Activated naive CD8-positive, alpha-beta T cell treated with anti-CD3 and anti-CD28 coated beads, Interleukin-2, amount 10 ng/mL, durations not matched to agents 7 days and 5 days (primary cell): ENCODE results near the gene MYO1A. TPM values are rescaled to one million over a fixed set of nuclear protein-coding genes. Genes with fewer than 3 reads are reported as not detected.

ENCODE experiments used
- ATAC-seq: fragments of 150-1000 bp; cut with Tn5 transposase; one replicate; pipeline ENCODE4 v1.10.0; 2021; ENCODE audit warnings: low read depth, moderate library complexity
- POLR2A ChIA-PET: fragments of 350-600 bp; sonication (Branson Sonifier 250); formaldehyde crosslinking; loops from one replicate; lab custom pipeline; 2021; ENCODE audit warnings: antibody characterized with exemption; lab: Charles Lee
- DNase-seq: peaks from one replicate; pipeline ENCODE4 v3.0.0; 2021
- H3K27ac Mint-ChIP-seq: one replicate; pipeline ENCODE4 v1.8.0; 2022; ENCODE audit warnings: mild to moderate bottlenecking, mixed read lengths
- H3K27me3 Mint-ChIP-seq: one replicate; pipeline ENCODE4 v1.8.0; 2022; ENCODE audit warnings: mild to moderate bottlenecking, moderate library complexity, mixed read lengths
- H3K36me3 Mint-ChIP-seq: one replicate; pipeline ENCODE4 v1.8.0; 2021; ENCODE audit warnings: mild to moderate bottlenecking, mixed read lengths
- H3K4me1 Mint-ChIP-seq: one replicate; pipeline ENCODE4 v1.8.0; 2021; ENCODE audit warnings: mixed read lengths
- H3K4me3 Mint-ChIP-seq: one replicate; pipeline ENCODE4 v1.8.0; 2022; ENCODE audit warnings: mild to moderate bottlenecking, moderate library complexity, mixed read lengths
- H3K9me3 Mint-ChIP-seq: one replicate; pipeline ENCODE4 v1.8.0; 2021; ENCODE audit warnings: mixed read lengths
- total RNA-seq, 2 experiments: library from RNA; stranded (reverse); gene quantifications; one replicate each; pipeline ENCODE4 v1.2.3, GENCODE V29; 2021

The MYO1A gene
- 1 to 10 TPM; 1.2 to 2.1 TPM for total RNA-seq

GRCh38 chr12:57049890-57050289, at the start of gene MYO1A:
Gene MYO1A, minus strand, starts transcription at chr12:57050129. Its CDS starts 1,806 bp downstream, at chr12:57048323.
- POLR2A ChIA-PET = interaction anchor here (0.6 kb wide), 1 partner anchor 352 kb away, joined by 7 read pairs; no protein-coding TSS in a partner anchor
- peaks cover 45% of the 10 kb centered on the region for H3K4me1 Mint-ChIP-seq
- peaks cover 3% of the 10 kb centered on the region for H3K9me3 Mint-ChIP-seq
- no peak for DNase-seq
- ATAC-seq = no peak
- no peaks in the 10 kb centered on the region for H3K27me3 Mint-ChIP-seq
- H3K36me3 Mint-ChIP-seq = peaks cover 17% of the 10 kb centered on the region
- H3K27ac Mint-ChIP-seq = no peak within 1 kb of the TSS
- no peak within 1 kb of the TSS for H3K4me3 Mint-ChIP-seq

GRCh38 chr12:57099047-57099714, 49.3 kb upstream of the MYO1A start:
- H3K4me1 Mint-ChIP-seq = peaks cover 42% of the 10 kb centered on the region
- no peak overlapping the region for H3K4me3 Mint-ChIP-seq
- peak overlapping the region; percentile 44 for H3K27ac Mint-ChIP-seq
- no peaks in the 10 kb centered on the region for H3K27me3 Mint-ChIP-seq
- POLR2A ChIA-PET = interaction anchor here (1.9 to 16.0 kb wide), 3 partner anchors 8 to 24 kb away, joined by 5 to 225 read pairs (median 35); partner anchors contain the start of genes NEMP1 and STAT6
- ATAC-seq = no peak
- no peak for DNase-seq
- no peaks in the 10 kb centered on the region for H3K9me3 Mint-ChIP-seq
- H3K36me3 Mint-ChIP-seq = peaks cover 38% of the 10 kb centered on the region

GRCh38 chr12:57098546-57098945, 48.6 kb upstream of the MYO1A start:
- DNase-seq (no peak), ATAC-seq (no peak)
- no peaks in the 10 kb centered on the region for H3K27me3 Mint-ChIP-seq
- H3K27ac Mint-ChIP-seq = peak overlapping the region; percentile 44
- peaks cover 39% of the 10 kb centered on the region for H3K4me1 Mint-ChIP-seq
- H3K9me3 Mint-ChIP-seq = no peaks in the 10 kb centered on the region
- H3K36me3 Mint-ChIP-seq = peaks cover 40% of the 10 kb centered on the region
- POLR2A ChIA-PET = interaction anchor here (1.7 to 16.0 kb wide), 3 partner anchors 9 to 24 kb away, joined by 6 to 225 read pairs (median 35); partner anchors contain the start of genes NAB2, NEMP1 and STAT6
- no peak overlapping the region for H3K4me3 Mint-ChIP-seq

- POLR2A ChIA-PET = interaction anchor here (1.1 to 16.0 kb wide), 4 partner anchors 8 to 23 kb away, joined by 3 to 225 read pairs (median 20); partner anchors contain the start of genes NAB2, NEMP1 and STAT6
- Mint-ChIP-seq H3K4me1 (peaks cover 42% of the 10 kb centered on the region), H3K27me3 (no peaks in the 10 kb centered on the region), H3K9me3 (no peaks in the 10 kb centered on the region), H3K4me3 (no peak overlapping the region), H3K27ac (peak overlapping the region; percentile 38), H3K36me3 (peaks cover 40% of the 10 kb centered on the region)
- DNase-seq = no peak
- ATAC-seq = no peak
These were observed 47.6 kb upstream of the MYO1A start for GRCh38 chr12:57097554-57097835.

GRCh38 chr12:57096748-57097553, 47.0 kb upstream of the MYO1A start:
- Mint-ChIP-seq H3K4me1 (peaks cover 40% of the 10 kb centered on the region), H3K27me3 (no peaks in the 10 kb centered on the region), H3K9me3 (no peaks in the 10 kb centered on the region), H3K27ac (peak overlapping the region; percentile 38), H3K4me3 (no peak overlapping the region), H3K36me3 (peaks cover 37% of the 10 kb centered on the region)
- ATAC-seq = no peak
- POLR2A ChIA-PET = interaction anchor here (1.1 to 16.0 kb wide), 4 partner anchors 8 to 22 kb away, joined by 3 to 225 read pairs (median 20); partner anchors contain the start of genes NAB2, NEMP1 and STAT6
- DNase-seq = no peak

GRCh38 chr12:57096099-57096572, 46.2 kb upstream of the MYO1A start:
- no peaks in the 10 kb centered on the region for H3K27me3 Mint-ChIP-seq
- POLR2A ChIA-PET = interaction anchor here (1.3 to 16.0 kb wide), 4 partner anchors 8 to 21 kb away, joined by 3 to 225 read pairs (median 20); partner anchors contain the start of genes NEMP1 and STAT6
- H3K27ac Mint-ChIP-seq = peak overlapping the region; percentile 65
- DNase-seq (no peak), ATAC-seq (no peak)
- peaks cover 43% of the 10 kb centered on the region for H3K4me1 Mint-ChIP-seq
- no peak overlapping the region for H3K4me3 Mint-ChIP-seq
- H3K36me3 Mint-ChIP-seq = peaks cover 37% of the 10 kb centered on the region
- no peaks in the 10 kb centered on the region for H3K9me3 Mint-ChIP-seq

GRCh38 chr12:57095440-57095839, 45.5 kb upstream of the MYO1A start:
- Mint-ChIP-seq H3K27me3 (no peaks in the 10 kb centered on the region), H3K36me3 (peaks cover 39% of the 10 kb centered on the region), H3K4me1 (peaks cover 49% of the 10 kb centered on the region), H3K4me3 (no peak overlapping the region), H3K27ac (peak overlapping the region; percentile 95), H3K9me3 (no peaks in the 10 kb centered on the region)
- ATAC-seq = no peak
- POLR2A ChIA-PET = interaction anchor here (1.3 to 16.0 kb wide), 4 partner anchors 8 to 21 kb away, joined by 3 to 225 read pairs (median 20); partner anchors contain the start of genes NEMP1 and STAT6
- no peak for DNase-seq

- Mint-ChIP-seq H3K36me3 (peaks cover 32% of the 10 kb centered on the region), H3K9me3 (no peaks in the 10 kb centered on the region), H3K27ac (peak overlapping the region; percentile 95), H3K27me3 (no peaks in the 10 kb centered on the region), H3K4me3 (peak overlapping the region; percentile 16), H3K4me1 (peaks cover 52% of the 10 kb centered on the region)
- no peak for ATAC-seq
- POLR2A ChIA-PET = interaction anchor here (1.2 to 16.0 kb wide), 9 partner anchors 9 to 28 kb away, joined by 3 to 225 read pairs (median 5); partner anchors contain the start of genes NEMP1 and STAT6
- no peak for DNase-seq
These were observed 44.6 kb upstream of the MYO1A start for GRCh38 chr12:57094208-57095160.

GRCh38 chr12:57093415-57094207, 43.7 kb upstream of the MYO1A start:
- Mint-ChIP-seq H3K27ac (peak overlapping the region; percentile 95), H3K9me3 (no peaks in the 10 kb centered on the region), H3K4me3 (peak overlapping the region; percentile 83), H3K27me3 (no peaks in the 10 kb centered on the region), H3K36me3 (peaks cover 25% of the 10 kb centered on the region), H3K4me1 (peaks cover 44% of the 10 kb centered on the region)
- ATAC-seq = peak; percentile 50
- DNase-seq = peak; percentile 76
- POLR2A ChIA-PET = interaction anchor here (0.6 to 16.0 kb wide), 8 partner anchors 10 to 342 kb away, joined by 3 to 225 read pairs (median 4); partner anchors contain the start of genes NEMP1 and STAT6

GRCh38 chr12:57092876-57093414, 43.0 kb upstream of the MYO1A start:
- H3K27ac Mint-ChIP-seq = peak overlapping the region; percentile 77
- DNase-seq (no peak), ATAC-seq (no peak)
- H3K36me3 Mint-ChIP-seq = peaks cover 24% of the 10 kb centered on the region
- peaks cover 46% of the 10 kb centered on the region for H3K4me1 Mint-ChIP-seq
- no peaks in the 10 kb centered on the region for H3K9me3 Mint-ChIP-seq
- no peaks in the 10 kb centered on the region for H3K27me3 Mint-ChIP-seq
- H3K4me3 Mint-ChIP-seq = peak overlapping the region; percentile 83
- POLR2A ChIA-PET = interaction anchor here (0.6 to 16.0 kb wide), 8 partner anchors 10 to 341 kb away, joined by 3 to 225 read pairs (median 4); partner anchors contain the start of genes NEMP1, STAT6 and ZBTB39

GRCh38 chr12:57092529-57092862, 42.6 kb upstream of the MYO1A start:
- no peak for DNase-seq
- peak overlapping the region; percentile 18 for H3K4me3 Mint-ChIP-seq
- H3K27ac Mint-ChIP-seq = peak overlapping the region; percentile 77
- peaks cover 48% of the 10 kb centered on the region for H3K4me1 Mint-ChIP-seq
- POLR2A ChIA-PET = interaction anchor here (0.6 to 16.0 kb wide), 7 partner anchors 11 to 341 kb away, joined by 3 to 225 read pairs (median 4); partner anchors contain the start of genes NEMP1, SHMT2, STAT6 and ZBTB39
- peaks cover 24% of the 10 kb centered on the region for H3K36me3 Mint-ChIP-seq
- H3K27me3 Mint-ChIP-seq = no peaks in the 10 kb centered on the region
- no peaks in the 10 kb centered on the region for H3K9me3 Mint-ChIP-seq
- ATAC-seq = no peak
